Mammary epithelial cell (primary cell): ENCODE measurements around the gene SHH.

ENCODE experiments used
- EZH2 ChIP-seq: IDR thresholded peaks from 2 replicates; pipeline ENCODE4 v1.6.1; 2012; ENCODE audit warnings: low read length, inconsistent platforms, borderline replicate concordance
- TF ChIP-seq, protein P1 (sequence below), 2 donors: IDR thresholded peaks in 1 of 2; conservative IDR thresholded peaks in 1 of 2; 2 replicates each; pipeline ENCODE4 v1.5.1; 2011 to 2012; ENCODE audit warnings: inconsistent platforms in 2 of 2, low read length in 2 of 2, mild to moderate bottlenecking in 2 of 2, control low read depth in 1 of 2, low read depth in 1 of 2; ENCODE audit not compliant: insufficient read depth in 1 of 2; ENCODE audit errors: extremely low read depth in 1 of 2

DNA sequence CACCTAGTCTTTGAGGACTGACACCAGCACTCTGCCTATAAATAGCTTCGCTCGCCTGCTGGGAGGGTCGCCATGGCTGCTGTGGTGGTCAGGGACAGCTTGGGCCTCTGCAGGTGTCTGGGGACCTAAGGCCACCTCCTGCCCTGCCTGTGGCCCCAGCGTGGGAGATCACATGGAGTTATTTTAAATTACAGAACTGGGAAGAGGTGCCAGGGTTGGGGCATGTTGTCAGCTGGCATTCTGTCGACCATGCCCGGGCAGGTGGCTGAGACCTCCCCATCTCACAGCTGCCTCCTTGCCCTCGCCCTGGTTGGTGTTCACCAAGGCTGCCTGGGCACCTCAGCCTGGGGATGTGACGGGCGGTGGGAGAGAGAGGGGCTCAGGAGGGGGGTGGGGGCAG, 18.1 kb downstream of the SHH start:
- TF ChIP-seq, protein P1, sequence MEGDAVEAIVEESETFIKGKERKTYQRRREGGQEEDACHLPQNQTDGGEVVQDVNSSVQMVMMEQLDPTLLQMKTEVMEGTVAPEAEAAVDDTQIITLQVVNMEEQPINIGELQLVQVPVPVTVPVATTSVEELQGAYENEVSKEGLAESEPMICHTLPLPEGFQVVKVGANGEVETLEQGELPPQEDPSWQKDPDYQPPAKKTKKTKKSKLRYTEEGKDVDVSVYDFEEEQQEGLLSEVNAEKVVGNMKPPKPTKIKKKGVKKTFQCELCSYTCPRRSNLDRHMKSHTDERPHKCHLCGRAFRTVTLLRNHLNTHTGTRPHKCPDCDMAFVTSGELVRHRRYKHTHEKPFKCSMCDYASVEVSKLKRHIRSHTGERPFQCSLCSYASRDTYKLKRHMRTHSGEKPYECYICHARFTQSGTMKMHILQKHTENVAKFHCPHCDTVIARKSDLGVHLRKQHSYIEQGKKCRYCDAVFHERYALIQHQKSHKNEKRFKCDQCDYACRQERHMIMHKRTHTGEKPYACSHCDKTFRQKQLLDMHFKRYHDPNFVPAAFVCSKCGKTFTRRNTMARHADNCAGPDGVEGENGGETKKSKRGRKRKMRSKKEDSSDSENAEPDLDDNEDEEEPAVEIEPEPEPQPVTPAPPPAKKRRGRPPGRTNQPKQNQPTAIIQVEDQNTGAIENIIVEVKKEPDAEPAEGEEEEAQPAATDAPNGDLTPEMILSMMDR (conservative IDR thresholded peaks at IDR 0.05 in 1 of 2, IDR thresholded peaks at IDR 0.05 in 1 of 2; ENCODE audit: extremely low read depth in 1 of 2, insufficient read depth in 1 of 2, low read depth in 1 of 2, low read length in 2 of 2), result no peak
- TF ChIP-seq EZH2, result no peak
